GM08714 (cell line): ENCODE data around the gene GPR55.
"Not testable (repeated sequence)": the region's sequence is repeated elsewhere in the genome, so short reads cannot be mapped to it uniquely, and the experiment has no call there.

Source experiments
- H3K4me3 ChIP-seq: fragments of 200-500 bp; sonication (Bioruptor generic); 2 replicates; pipeline ENCODE4 v1.5.1; 2014; ENCODE audit warnings: mild to moderate bottlenecking, low read length, inconsistent platforms
- ZNF274 ChIP-seq: IDR thresholded peaks from 2 replicates; pipeline ENCODE4 v1.6.1; 2012; ENCODE audit warnings: mild to moderate bottlenecking, low read depth, low read length

GPR55 gene, protein sequence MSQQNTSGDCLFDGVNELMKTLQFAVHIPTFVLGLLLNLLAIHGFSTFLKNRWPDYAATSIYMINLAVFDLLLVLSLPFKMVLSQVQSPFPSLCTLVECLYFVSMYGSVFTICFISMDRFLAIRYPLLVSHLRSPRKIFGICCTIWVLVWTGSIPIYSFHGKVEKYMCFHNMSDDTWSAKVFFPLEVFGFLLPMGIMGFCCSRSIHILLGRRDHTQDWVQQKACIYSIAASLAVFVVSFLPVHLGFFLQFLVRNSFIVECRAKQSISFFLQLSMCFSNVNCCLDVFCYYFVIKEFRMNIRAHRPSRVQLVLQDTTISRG

DNA sequence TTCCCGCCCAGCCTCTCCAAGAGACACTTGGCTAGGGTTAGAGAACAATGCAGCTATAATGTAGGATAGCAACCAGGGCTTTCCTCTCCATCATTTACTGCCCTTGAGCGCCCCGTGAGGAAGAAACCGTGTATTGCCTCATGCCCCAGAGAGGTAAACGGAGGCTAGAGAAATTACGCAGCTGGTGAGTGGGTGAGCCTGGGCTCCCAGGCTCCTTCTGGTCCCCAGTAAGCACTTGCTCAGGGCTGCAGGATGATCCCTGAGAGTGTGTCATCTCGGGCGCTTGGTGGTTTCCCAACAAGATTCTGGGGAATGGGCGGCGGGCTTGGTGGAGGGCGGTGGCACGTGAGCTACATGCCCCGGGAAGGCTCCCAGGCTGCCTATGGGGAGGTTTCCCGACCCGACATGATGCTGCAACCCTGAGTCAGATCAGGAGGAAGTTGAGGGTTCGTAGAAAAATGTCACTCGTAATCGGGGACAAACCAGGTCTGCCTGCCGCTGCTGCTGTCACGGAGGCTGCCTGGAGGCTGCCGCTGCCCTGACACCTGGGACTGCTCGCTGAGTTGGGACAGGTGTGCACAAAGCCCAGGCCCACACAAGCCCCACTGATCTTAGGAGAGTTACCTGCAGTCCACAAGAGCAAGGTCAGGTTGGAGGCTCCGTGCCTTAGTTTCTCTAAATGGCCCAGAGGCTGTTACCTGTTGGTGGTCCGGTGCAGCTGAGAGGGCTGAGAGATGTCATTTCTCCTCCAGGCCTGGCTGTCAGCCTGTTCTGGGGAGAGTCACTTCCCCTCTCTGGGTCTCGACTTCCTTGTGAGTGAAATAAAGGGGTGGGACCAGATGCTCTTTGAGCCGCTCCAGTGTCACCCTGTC, at the start of gene GPR55:
TSS of gene GPR55 (minus strand) at position 773 of the 872 bp plus-strand sequence. CDS start 14,280 bp downstream, outside the sequence.
- TF ChIP-seq ZNF274 = no peak
- peak within 1 kb of the TSS; percentile 49; the same call in 1 of the 2 replicates for H3K4me3 ChIP-seq

DNA sequence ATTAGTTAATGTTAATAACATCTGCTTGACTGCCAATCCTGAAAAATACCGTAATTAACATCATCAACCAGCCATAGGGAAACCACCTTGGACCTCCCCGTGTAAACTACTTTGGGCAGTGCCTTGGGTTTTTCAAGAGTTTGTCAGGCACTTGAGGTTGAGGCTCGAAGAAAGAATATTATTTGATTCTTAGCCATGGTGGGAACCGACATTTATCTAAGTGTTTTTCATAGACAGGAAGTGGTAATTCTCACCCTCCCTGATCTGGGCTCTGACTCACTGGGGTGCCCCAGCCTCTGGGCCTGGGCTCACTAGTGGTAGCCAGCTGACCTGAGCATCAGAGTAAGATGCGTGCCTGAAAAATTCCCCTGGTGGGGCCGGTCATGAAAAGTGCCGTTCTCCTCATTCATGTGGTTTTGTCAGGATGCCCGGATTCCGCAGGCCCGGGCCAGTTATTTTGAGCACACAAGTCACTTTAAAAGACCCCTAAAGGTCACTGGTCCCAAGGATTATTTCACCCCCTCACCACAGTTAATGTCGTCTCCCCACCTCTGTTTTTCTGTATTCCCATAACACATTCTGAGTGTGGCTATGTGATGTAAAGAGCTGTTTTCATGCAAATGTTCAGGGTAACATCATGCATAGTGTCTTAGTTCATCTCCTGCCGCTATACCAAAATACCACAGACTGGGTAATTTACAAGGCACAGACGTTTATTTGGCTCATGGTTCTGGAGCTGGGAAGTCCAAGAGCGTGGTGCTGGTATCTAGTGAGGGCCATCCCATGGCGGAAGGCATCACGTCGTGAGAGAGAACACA, 49.3 kb upstream of the GPR55 start:
- no peak for TF ChIP-seq ZNF274
- H3K4me3 ChIP-seq = peak overlapping the region; percentile 6; the same call in 1 of the 2 replicates

DNA sequence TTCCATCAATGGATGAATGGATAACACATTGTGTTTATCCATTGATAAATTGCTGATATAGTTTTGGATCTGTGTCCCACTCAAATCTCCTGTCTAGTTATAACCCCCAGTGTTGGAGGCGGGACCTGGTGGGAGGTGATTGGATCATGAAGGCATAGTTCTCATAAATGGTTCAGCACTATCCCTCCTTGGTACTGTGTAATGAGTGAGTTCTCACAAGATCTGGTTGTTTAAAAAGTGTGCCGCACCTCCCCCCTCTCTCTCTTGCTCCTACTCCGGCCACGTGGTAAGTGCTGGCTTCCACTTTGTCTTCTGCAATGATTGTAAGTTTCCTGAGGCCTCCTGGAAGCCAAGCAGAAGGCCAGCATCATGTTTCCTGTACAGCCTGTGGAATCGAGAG, 47.0 kb upstream of the GPR55 start:
- no peak overlapping the region for H3K4me3 ChIP-seq
- no peak for TF ChIP-seq ZNF274

DNA sequence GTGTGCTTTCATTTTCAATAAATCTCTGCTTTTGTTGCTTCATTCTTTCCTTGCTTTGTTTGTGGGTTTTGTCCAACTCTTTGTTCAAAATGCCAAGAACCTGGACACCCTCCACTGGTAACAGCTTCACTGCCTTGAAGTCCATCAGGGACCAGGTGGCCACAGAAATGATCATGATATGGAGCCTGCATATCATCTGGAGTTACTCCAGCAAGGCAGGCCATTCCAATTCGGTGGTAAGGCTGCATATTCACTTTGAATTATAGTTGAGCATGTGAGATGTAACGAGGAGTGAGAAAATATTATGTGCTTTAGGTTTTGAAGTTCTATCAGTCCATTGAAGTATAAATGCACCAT, 44.6 kb upstream of the GPR55 start:
- no peak for TF ChIP-seq ZNF274
- H3K4me3 ChIP-seq = no peak overlapping the region

DNA sequence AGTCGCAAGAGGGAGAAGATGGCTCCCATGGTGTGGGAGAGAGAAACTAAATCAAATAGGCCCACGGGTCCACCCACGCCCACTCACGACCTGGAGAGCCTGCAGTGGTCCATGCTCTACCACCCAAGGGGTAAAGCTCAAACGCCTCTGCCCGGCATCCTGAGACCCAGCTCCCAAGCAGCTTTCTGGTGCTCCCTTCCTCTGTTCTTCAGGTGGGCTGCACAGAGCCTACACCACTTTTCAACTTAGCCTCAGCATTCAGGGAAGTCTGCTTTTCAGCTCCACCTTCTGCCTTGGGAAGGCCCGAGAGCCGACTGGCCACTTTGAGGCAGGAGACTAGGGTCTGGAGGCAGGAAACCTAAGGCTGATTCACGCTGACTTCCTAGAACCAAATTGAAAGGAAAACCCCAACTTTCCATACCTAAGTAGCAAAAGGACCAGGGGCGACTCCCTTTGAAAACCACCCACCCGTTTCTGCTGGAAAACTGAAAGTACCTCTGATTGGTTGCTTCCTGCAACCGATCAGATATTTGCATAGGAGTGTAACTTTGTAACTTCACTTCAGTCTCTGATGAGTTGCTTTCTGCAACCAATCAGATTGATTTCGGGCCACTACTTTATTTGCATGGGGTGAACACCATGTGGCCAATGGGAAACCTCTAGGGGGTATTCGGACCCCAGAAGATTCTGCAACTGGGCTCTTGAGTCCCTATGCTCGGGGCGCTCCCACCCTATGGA, 44.0 kb upstream of the GPR55 start:
- no peak overlapping the region for H3K4me3 ChIP-seq
- TF ChIP-seq ZNF274 = no peak

DNA sequence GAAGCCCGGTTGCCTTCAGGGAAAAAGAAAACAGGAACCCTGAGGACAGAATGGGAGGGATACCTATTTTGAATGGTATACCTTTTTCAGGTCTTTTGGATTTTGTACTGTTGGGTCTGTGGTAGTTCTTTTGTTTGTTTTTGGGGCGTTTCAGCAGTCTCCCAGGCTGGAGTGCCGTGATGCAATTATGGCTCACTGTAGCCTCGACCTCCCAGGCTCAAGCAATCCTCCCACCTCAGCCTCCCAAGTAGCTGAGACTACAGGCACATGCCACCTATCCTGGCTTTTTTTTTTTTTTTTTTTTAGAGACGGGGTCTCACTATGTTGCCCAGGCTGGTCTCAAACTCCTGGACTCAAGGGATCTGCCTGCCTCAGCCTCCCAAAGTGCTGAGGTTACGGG, 43.3 kb upstream of the GPR55 start:
- not testable (repeated sequence) for H3K4me3 ChIP-seq

DNA sequence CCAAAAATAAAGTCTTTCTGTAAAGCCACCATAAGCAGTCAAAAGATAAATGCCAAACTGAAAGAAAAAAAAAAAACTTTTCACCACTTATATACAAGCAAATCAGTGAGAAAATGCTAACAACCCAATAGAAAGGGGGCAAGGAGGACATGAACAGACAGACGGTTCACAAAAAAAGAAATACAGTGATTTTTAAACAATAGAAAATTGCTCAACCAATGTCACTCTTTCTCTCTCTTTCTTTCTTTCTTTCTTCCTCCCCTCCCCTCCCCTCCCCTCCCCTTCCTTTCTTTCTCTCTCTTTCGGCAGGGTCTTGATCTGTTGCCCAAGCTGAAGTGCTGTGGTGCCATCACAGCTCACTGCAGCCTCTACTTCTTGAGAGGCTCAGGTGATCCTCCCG, 42.1 kb upstream of the GPR55 start:
- TF ChIP-seq ZNF274 = no peak
- H3K4me3 ChIP-seq = no peak overlapping the region

DNA sequence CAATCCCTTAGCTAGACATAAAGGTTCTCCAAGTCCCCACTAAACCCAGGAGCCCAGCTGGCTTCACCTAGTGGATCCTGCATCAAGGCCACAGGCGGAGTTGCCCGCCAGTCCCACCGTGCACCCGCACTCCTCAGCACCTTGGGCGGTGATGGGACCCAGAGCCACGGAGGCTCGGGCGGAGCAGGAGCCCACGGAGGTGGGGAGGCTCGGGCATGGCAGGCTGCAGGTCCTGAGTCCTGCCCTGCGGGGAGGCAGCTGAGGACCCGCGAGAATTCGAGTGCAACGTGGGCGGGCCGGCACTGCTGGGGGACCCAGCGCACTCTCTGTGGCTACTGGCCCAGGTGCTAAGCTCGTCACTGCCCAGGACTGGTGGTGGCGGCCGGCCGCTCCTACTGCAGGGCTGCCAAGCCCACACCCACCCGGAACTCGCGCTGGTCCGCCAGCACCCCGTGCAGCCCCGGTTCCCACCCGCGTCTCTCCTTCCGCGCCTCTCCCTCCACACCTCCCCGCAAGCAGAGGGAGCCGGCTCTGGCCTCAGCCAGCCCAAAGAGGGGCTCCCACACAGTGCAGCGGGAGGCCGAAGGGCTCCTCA, 39.2 kb upstream of the GPR55 start:
- no peak overlapping the region for H3K4me3 ChIP-seq
- no peak for TF ChIP-seq ZNF274

DNA sequence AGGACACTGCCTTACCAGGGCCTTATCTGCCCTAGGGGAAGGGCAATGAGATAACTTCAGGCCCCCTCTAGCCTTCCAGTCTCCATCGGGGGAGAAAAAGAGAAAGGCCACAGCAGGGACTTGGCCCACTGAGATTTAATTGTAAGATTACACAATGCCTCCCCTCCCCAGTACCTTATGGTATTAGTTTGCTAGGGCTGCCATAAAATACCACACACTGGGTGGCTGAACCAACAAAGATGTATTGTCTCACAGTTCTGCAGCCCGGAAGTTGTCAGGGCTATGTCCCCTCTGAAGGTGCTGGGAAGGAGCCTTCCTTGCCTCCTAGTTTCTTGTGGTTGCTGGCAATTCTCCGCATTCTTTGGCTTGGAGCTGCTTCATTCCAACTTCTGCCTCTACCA, 36.0 kb upstream of the GPR55 start:
- no peak for TF ChIP-seq ZNF274
- H3K4me3 ChIP-seq = no peak overlapping the region

DNA sequence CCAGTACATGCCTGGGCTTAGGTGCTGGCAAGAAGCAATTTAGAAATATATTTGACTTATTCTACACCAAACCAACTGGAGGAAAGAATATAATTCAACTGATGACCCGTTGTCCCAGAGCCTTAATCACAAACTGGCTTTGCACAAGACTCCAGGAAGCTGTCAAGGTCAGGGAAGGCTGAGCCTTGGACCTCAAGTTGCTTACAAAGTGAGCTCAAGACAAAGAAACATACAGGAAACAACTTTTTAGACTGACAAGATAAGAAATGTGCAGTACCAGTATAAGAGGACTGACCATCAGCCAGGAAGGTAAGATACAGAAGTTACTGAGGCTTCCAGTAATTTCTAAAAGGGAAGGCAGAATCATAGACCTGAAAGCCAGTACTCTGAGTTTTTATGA, 35.0 kb upstream of the GPR55 start:
- no peak for TF ChIP-seq ZNF274
- no peak overlapping the region for H3K4me3 ChIP-seq

DNA sequence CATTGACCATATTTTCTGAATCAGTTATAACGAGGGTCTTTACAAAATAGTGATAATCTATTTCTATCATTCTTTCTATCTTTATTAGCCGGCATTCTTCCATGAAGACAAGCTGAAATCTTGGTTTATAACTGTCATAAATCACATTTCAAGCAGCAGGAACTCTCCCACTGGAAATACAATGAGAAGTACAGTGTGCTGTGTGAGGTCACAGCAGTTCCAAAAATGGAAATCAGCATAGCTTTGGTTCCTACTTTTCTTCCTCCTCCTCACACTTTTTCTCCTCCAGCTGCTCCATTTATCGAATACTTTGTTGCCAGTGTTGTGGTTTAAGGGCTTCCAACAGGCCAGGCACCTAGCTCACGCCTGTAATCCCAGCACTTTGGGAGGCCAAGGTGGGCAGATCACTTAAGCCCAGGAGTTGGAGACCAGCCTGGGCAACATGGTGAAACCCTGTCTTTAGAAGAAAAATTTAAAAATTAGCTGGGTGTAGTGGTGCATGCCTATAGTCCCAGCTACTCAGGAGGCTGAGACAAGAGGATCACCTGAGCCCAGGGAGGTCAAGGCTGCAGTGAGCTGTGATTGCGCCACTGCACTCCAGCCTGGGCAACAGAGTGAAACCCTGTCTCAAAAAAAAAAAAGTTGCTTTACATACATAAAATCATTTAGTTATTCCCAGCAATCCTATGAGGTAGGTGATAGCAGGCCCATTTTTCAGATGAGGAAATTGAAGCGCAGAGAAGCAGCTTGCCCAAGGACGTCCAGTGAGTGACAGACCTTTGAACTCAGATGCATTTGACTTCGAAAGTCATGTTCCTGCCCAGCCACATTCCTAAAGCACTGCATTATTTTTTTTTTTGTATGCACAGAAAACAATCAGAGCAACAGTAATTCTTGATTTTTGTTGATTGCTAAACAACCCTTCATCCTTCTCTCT, 34.0 kb upstream of the GPR55 start:
- no peak for TF ChIP-seq ZNF274

DNA sequence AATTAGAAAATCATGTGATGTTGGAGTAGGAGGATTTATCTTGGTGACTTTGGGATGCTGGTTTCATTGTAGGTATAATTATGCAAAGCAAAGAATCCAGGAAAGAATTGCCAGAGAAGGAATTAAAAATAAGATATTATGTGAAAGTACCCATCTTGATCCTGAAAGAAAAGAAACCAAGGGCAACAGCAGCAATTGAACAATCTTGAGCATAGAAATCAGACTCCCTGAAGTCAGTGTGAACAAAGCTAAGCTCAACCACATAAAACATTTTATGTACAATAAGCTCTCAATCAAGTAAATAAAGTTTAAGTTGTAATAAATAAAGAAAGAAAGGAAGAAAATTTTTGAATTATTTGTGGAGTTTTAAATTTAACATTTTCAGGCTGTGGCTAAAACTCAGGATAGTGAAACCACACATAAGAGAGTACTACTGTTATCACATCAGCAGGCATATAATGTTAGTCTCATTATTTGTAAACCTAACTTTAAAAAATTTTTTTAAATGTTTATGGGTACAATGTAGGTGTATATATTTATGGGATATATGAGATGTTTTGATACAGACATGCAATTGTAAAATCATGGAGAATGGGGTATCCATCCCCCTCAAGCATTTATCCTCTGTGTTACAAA, 32.8 kb upstream of the GPR55 start:
- TF ChIP-seq ZNF274 = no peak
- H3K4me3 ChIP-seq = peak overlapping the region; percentile 78

More for the DNA sequence above, 34.0 kb upstream of the GPR55 start:
- no peak overlapping the region for H3K4me3 ChIP-seq
